ENCODE results near the gene SPA17.
A peak's percentile ranks its signal among the peaks of the same experiment; 100 is the strongest.

SPA17 gene

GRCh38 chr11:124663861-124664260 lies 9.8 kb upstream of the SPA17 start:
- DNase-seq: no peak

DNA sequence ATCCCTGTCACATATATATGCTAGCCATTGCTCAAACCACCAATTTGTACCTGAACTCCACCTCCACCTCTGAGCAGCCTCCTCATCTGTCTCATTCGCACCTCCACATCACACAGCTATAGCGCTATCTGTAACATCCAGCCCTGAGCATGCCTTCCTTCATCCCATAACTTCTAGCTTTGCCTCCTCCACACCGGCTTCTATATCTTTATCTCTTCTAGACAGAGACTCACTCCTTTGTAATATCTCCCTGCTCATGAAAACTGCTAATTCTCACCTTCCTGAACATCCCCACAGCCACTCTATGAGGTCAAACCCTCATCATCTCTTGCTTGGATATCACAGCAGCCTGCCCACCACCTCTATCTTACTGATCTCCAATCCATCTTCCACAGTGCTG lies 6.1 kb upstream of the SPA17 start:
- DNase-seq: no peak

DNA sequence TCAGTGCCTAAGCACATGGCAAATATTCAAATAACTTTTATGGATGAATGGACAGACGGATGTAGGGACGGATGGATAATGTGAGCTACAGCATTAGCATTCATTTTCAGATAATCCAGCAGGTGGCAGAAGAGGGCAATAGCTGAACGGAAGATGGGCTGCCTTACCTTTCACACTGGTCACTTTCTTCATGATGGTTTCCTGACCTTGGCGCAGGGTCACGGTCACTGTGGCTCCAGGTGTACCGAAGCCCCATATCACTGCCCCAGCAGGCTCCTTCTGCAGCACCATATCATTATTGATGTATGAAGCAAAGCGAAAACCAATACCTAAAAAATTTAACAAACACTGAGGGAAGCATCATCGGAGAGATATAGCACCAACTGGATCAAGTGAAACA lies 4.5 kb upstream of the SPA17 start:
- peak; percentile 56 for DNase-seq

DNA sequence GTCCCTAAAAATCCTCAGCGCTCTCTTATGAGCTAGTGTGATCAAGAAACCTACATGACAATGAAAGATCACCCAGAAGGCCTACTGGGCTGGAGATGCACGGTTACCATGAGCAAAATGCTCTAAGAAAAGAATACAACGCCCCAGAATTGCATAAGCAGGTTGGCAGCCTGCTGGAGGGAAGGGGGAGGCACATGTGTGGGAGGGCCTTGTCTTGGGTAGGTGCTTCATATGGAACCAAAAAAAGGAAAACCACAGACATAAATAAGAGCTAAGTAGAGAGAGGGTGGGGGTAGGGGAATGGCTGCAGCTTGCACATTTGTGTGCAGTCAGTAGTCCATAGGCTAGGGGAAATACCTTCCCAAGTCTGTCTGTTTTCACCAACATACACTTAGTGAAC lies 3.0 kb upstream of the SPA17 start:
- DNase-seq: peak; percentile 12

DNA sequence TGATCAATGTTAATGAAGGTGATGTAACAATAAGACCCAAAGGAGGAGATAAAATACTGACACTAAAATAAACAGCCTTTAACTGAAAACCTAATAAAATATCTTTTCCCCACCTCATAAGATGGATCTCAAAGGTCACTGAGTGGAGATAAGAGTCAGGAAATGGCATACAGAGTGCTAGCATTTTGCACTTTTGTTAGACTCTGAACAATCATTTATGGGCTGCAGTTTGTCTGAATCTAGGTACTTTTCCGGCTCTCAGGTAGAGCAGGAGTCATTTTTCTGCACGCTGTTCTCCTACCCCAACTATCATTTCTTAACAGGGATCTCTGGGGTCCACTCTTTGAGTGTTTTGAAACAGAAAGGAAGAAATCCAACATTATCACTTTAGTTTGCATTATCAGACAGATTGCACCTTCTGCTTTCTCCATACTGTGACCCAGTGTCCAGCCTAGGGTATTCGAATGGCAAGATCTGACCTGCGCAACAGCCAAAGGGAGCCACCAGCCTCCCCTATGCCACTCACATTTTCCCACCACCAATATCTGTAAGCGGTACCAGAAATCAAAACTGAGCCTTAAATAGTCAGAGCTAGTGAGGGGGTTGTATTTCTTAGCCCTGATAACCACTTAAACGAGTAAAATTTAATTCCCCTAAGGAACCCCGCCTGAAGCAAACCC lies 1.0 kb upstream of the SPA17 start:
- no peak for DNase-seq

GRCh38 chr11:124674168-124674517 lies 439 bp downstream of the SPA17 start:
- no peak for DNase-seq

DNA sequence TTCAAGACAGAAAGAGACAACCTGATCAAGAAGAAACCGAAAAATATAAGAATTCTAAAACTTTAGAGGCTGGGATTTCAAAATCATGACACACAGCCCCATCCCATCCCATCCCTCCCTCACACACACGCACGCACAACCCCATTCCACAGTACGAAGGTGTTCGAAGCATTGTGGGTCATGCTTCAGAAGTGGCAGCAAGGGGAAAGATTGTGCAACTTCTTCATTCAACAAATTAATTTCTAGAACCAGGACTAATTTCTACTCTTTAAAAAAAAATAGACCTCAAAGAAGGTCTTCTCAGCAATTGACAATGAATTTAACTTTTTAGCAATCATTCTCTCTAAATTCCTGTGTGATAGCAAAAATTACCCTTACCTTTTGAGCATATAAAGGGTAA lies 867 bp downstream of the SPA17 start:
- no peak for DNase-seq

GRCh38 chr11:124676386-124676785 lies 2.7 kb downstream of the SPA17 start:
- no peak for DNase-seq

DNA sequence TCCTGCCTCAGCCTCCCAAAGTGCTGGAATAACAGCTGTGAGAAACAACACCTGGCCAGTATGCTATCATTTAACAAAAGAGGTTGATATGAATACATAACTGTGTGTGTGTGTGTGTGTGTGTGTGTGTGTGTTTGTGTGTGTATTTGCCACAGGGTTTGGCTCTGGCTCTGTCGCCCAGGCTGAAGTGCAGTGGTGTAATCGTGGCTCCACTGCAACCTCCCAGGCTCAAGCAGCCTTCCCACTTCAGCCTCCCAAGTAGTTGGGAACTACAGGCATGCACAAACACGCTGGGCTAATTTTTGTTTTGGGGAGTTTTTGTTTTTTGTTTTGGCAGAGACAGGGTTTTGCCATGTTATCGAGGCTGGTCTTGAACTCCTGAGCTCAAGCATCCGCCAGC lies 4.7 kb downstream of the SPA17 start:
- DNase-seq: no peak

GRCh38 chr11:124681421-124681820 lies 7.7 kb downstream of the SPA17 start:
- no peak for DNase-seq

- no peak for DNase-seq
These were observed 8.7 kb downstream of the SPA17 start for GRCh38 chr11:124682443-124682842.

DNA sequence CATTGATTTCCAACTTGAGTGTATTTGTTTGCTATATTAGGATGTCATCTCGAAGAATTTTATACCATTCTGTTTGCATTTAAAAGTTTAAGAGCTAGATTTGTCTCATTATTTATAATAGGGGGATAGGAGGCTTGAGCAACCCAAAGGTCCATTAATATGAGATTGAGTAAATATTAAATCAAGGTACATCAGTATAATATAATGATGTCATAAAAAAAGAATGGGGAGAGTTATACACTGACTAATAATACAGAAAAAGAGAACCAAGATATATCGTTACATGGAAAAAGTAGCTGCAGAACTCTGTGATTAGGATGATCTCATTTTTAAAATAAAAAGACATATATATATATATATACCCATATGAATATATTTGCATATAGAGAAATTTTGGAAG lies 19.4 kb downstream of the SPA17 start:
- DNase-seq: no peak

DNA sequence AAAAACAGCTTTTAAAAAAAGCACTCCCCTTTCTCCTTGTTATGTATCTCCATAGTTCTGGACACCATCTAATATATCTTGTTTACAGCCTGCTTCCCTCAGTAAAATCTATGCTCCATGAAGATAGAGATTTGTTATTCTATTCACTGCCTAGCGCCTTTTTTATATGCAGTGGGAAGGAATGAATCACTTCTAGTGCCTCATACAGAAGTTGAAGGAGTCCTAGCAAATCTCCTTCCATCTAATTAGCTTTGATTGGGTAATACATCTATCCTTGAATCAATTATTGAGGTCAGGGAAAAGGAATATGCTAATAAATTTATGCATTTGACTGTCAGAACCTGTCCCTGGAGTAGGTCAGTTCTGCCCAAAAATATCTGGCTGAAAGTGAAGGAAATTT lies 25.8 kb downstream of the SPA17 start:
- DNase-seq: no peak

GRCh38 chr11:124700028-124700427 lies 26.3 kb downstream of the SPA17 start:
- DNase-seq: no peak

GRCh38 chr11:124707829-124708228 lies 34.1 kb downstream of the SPA17 start:
- no peak for DNase-seq

GRCh38 chr11:124712392-124712791 lies 38.7 kb downstream of the SPA17 start:
- no peak for DNase-seq

DNA sequence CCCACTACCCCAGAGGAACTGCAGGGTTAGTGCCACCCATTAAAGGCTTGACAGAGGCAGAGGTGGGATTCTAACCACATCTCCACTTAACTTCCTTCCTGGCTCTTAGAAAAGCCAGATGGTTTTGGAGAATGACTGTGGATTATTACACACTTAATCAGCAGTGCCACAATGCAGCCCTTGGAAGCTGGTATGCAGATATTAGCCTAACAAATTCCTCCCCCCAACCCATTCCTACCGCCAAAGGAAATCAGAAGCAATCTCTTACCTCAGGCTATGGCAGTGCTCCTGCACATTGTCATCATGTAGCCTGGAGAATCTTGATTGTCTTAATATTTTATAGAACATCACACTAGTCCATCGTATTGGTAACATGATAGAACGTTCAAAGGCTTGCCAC lies 42.9 kb downstream of the SPA17 start:
- no peak for DNase-seq

GRCh38 chr11:124717421-124717785 lies 43.7 kb downstream of the SPA17 start:
- DNase-seq: no peak

DNA sequence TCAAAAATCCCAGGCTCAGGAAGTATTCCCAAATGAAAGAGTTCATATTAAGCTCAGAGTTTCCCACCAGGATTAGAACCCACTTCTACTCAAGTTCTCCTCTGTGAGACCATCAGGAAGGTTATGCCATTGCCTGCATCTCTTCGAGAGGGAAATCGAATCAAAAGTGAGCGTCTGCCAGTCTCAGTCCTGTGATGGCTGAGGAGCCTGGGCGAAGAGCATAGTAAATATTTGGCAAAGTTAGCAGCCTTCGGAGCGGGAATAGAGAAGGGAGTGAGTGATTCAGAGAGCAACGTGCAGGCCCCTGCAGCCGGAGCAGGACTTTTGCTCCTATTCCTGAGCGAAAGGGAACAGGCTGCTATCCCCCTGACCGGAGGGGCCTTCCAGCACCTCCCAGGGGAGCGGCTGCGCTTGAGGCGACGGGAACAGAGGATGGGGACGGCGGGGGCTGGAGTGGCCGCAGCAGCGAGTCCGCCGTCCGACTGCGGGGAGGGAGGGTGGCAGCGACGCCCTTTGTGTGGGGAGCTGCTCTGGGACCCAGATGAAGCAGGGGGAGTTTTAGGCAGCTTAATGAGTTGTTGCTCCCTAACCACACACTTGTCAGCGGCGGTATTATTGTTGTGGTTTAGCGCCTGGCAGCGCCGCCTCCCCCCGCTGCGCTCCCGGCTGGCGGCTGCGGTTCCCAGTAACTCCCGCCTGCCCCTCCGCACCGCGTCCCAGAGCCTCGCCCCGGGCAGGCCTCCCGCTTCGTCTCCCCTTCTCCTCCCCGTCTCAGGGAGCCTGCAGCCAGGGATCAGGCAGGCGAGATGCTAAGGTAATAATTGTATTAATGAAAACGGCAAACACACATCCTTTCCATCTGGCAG lies 44.3 kb downstream of the SPA17 start:
- DNase-seq: no peak

- DNase-seq: no peak
These were observed 45.1 kb downstream of the SPA17 start for GRCh38 chr11:124718801-124719200.

GRCh38 chr11:124719534-124719933 lies 45.8 kb downstream of the SPA17 start:
- no peak for DNase-seq

GRCh38 chr11:124722176-124722575 lies 48.5 kb downstream of the SPA17 start:
- no peak for DNase-seq

DNA sequence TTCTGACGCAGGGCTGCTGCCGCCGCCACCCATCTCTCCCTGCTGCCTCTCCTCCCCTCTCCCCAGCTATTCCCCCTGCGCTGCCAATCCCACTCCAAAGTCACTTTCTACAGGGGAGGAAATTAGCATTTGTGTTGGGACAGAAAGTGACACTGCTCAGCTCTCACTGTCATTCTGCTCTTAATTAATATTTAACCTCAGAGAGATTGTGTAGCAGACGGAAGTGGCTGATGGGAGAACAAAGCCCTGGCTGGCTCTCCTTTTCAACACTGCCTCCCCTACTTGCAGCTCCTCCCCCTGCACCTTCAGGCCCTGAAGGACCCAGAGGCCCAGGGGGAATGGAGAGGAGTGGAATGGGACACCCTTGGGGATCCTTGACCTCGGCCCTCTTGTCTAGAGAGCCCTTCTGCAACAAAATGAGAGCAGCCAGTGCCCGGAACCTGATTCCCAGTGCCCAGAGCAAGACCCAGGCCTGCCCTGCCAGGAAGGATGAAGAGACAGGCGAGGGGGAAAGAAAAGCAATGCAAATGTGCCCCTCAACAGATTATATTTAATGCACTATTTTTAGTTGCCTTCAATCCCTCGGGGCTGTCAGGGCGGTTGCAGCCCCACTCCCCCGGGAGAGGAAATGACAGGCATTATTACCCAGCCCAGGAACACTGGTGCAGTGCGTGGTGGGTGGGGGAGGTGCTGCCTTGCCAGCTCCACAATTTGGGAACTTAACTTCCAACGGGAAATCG lies 51.4 kb downstream of the SPA17 start:
- no peak for DNase-seq

GRCh38 chr11:124725719-124726105 lies 52.0 kb downstream of the SPA17 start:
- DNase-seq: no peak

All from activated CD4-positive, alpha-beta T cell treated with anti-CD3 and anti-CD28 coated beads, Interleukin-2, amount 50 U/mL, for 16 hours (primary cell).